IPS-15b (cell line): ENCODE results near the gene CD99.
A peak's percentile ranks its signal among the peaks of the same experiment; 100 is the strongest.

Experiments
- H3K27me3 ChIP-seq: one replicate; pipeline ENCODE4 v1.6.1; 2013; ENCODE audit warnings: low read length; ENCODE audit not compliant: control insufficient read depth, insufficient read depth
- H3K36me3 ChIP-seq: one replicate; pipeline ENCODE4 v1.6.1; 2013; ENCODE audit warnings: low read length; ENCODE audit not compliant: control insufficient read depth, insufficient read depth
- H3K4me1 ChIP-seq: one replicate; pipeline ENCODE4 v1.6.1; 2013; ENCODE audit warnings: mild to moderate bottlenecking, low read length; ENCODE audit not compliant: control insufficient read depth, insufficient read depth
- H3K4me3 ChIP-seq: one replicate; pipeline ENCODE4 v1.5.1; 2013; ENCODE audit warnings: low read depth, low read length
- H3K9ac ChIP-seq: one replicate; pipeline ENCODE4 v1.6.1; 2013; ENCODE audit warnings: low read depth, mild to moderate bottlenecking, low read length
- H3K9me3 ChIP-seq: one replicate; pipeline ENCODE4 v1.6.1; 2013; ENCODE audit warnings: mild to moderate bottlenecking, low read length; ENCODE audit not compliant: control insufficient read depth, insufficient read depth

CD99 gene

DNA sequence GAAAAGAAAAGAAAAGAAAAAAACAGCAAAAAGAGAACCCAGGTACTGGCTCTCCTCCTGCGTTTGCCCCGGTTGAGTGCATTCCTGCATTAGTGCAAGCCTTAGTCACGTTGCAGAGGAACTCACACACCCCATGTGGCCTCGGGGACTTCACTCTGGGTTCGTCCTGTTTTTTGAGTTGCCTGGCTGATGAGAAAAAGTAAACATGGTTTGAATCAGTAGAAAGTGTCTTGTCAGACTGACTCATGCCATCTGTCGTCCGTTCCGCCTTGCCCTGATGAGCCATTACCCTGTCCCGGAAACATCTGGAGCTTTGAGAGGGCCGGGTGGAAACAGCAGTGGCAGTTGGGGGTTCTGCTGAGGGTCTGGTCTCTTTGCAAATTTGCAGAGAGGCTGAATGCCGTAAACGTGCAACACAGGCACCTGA lies 16.3 kb downstream of the CD99 start:
- Histone ChIP-seq H3K4me1 (peaks cover 19% of the 10 kb centered on the region), H3K9me3 (no peaks in the 10 kb centered on the region), H3K36me3 (no peaks in the 10 kb centered on the region), H3K27me3 (no peaks in the 10 kb centered on the region), H3K9ac (peak overlapping the region; percentile 37), H3K4me3 (no peak overlapping the region)

- no peaks in the 10 kb centered on the region for H3K9me3 ChIP-seq
- peaks cover 19% of the 10 kb centered on the region for H3K4me1 ChIP-seq
- no peaks in the 10 kb centered on the region for H3K36me3 ChIP-seq
- no peak overlapping the region for H3K4me3 ChIP-seq
- no peak overlapping the region for H3K9ac ChIP-seq
- no peaks in the 10 kb centered on the region for H3K27me3 ChIP-seq
Measured at GRCh38 chrX:2708021-2708420, 16.9 kb downstream of the CD99 start.

DNA sequence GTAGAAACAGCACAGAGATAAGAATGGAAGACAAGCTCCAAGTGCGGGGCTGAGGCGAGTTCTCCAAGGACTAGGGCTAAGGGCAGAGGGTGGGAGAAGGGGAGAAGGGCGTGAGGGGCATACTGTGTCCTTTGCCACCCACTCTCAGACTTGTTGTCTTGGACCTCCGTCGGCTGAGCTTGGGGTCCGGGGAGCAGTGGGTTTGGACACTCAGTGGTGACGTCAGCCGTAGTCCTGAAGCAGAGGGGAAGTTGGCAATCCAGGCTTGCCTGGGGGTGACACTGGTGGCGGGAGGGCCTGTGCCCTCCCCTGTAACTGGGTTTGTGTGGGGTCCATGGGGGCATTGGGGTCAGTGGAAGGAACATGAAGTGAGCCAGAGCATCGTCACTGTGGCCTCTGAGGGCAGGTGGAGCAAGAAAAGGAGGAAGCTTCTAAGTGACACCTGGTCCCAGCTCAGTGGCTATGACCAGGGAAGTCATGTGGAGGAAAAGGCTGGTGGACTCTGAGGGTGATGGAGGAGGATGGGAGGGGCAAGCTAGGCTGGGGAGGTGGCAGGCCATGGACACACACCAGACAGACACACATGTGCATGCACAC lies 17.6 kb downstream of the CD99 start:
- no peaks in the 10 kb centered on the region for H3K36me3 ChIP-seq

DNA sequence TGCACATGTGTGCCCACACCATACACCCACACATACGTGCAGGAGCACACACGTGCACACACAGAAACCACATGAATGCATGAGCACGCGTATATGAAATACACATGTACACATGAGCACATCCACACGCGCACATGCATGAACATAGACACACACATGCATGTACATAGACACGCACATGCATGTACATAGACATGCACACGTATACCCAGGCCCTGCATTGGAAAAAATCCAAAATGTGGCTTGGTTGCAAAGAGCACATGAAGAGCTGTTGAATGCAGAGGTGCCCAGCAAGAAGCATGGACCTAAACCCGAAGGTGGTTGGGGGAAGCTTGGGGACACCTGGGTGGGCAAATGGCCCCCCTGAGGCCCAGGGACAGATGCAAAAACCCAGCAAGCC lies 18.5 kb downstream of the CD99 start:
- Histone ChIP-seq H3K27me3 (no peaks in the 10 kb centered on the region), H3K36me3 (no peaks in the 10 kb centered on the region), H3K4me3 (no peak overlapping the region), H3K9ac (no peak overlapping the region), H3K4me1 (peaks cover 19% of the 10 kb centered on the region), H3K9me3 (no peaks in the 10 kb centered on the region)

More for the DNA sequence above, 17.6 kb downstream of the CD99 start:
- no peak overlapping the region for H3K4me3 ChIP-seq
- H3K4me1 ChIP-seq: peaks cover 19% of the 10 kb centered on the region
- no peaks in the 10 kb centered on the region for H3K9me3 ChIP-seq
- no peaks in the 10 kb centered on the region for H3K27me3 ChIP-seq
- no peak overlapping the region for H3K9ac ChIP-seq

GRCh38 chrX:2710041-2710840 lies 19.1 kb downstream of the CD99 start:
- Histone ChIP-seq H3K4me1 (peaks cover 19% of the 10 kb centered on the region), H3K9ac (no peak overlapping the region), H3K27me3 (no peaks in the 10 kb centered on the region), H3K4me3 (no peak overlapping the region), H3K36me3 (no peaks in the 10 kb centered on the region), H3K9me3 (no peaks in the 10 kb centered on the region)

DNA sequence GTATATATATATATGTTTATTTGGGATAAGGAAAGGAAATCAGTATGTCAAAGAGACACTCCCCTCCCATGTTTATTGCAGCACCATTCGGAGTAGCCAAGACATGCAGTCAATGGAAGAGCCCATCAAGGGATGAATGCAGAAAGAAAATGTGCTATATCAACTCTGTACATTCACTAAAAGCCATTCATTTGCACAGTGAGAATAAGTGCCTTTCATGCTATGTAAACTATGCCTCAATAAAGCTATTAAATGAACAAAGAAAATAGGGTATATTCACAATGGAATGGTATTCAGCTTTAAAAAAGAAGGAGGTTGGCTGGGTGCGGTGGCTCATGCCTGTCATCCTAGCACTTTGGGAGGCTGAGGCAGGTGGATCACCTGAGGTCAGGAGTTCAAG lies 20.3 kb downstream of the CD99 start:
- peaks cover 19% of the 10 kb centered on the region for H3K4me1 ChIP-seq
- no peak overlapping the region for H3K9ac ChIP-seq
- H3K4me3 ChIP-seq: no peak overlapping the region
- no peaks in the 10 kb centered on the region for H3K9me3 ChIP-seq
- H3K27me3 ChIP-seq: no peaks in the 10 kb centered on the region
- H3K36me3 ChIP-seq: no peaks in the 10 kb centered on the region

DNA sequence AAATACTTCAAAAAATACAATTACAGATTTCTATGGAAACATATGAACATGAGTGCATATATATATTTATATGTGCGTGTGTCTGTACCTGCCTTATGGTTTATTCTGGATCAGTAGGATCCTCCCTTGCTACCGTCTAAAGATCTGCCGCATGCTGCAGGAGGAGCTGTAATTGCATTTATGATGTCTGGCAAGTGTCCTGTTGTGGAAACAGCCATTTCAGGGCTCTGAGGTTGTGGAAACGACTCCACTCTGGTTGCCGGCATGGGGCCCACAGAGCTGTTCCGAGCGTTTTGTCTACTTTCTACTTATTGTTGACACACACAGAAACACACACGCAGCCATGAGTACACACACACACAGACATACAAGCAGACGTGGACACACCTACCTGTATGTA lies 21.3 kb downstream of the CD99 start:
- no peaks in the 10 kb centered on the region for H3K27me3 ChIP-seq
- no peaks in the 10 kb centered on the region for H3K36me3 ChIP-seq
- peaks cover 14% of the 10 kb centered on the region for H3K4me1 ChIP-seq
- no peak overlapping the region for H3K9ac ChIP-seq
- H3K9me3 ChIP-seq: no peaks in the 10 kb centered on the region
- no peak overlapping the region for H3K4me3 ChIP-seq

- no peaks in the 10 kb centered on the region for H3K9me3 ChIP-seq
- H3K4me3 ChIP-seq: no peak overlapping the region
- H3K4me1 ChIP-seq: peaks cover 9% of the 10 kb centered on the region
- no peaks in the 10 kb centered on the region for H3K27me3 ChIP-seq
- H3K36me3 ChIP-seq: no peaks in the 10 kb centered on the region
- no peak overlapping the region for H3K9ac ChIP-seq
Measured at GRCh38 chrX:2712890-2713840, 22.1 kb downstream of the CD99 start.

DNA sequence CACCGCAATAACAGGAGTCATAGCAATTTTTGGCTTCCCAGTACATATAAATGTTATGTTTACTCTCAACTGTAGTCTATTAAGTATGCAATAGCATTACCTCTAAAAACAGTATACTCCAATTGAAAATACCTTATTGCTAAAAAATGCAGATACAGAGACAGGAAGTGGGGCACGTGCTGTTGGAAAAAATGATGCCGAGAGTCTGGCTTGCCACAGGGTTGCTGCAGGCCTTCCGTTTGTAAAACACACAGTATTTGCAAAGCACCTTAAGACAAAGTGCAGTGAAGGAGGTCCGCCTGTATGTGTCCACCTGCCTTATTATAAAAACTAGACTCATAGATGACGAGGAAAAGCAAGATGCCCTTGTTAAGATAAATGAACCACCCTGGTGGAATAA lies 23.5 kb downstream of the CD99 start:
- H3K27me3 ChIP-seq: no peaks in the 10 kb centered on the region
- H3K9ac ChIP-seq: no peak overlapping the region
- no peak overlapping the region for H3K4me3 ChIP-seq
- H3K9me3 ChIP-seq: no peaks in the 10 kb centered on the region
- peaks cover 9% of the 10 kb centered on the region for H3K4me1 ChIP-seq
- no peaks in the 10 kb centered on the region for H3K36me3 ChIP-seq

DNA sequence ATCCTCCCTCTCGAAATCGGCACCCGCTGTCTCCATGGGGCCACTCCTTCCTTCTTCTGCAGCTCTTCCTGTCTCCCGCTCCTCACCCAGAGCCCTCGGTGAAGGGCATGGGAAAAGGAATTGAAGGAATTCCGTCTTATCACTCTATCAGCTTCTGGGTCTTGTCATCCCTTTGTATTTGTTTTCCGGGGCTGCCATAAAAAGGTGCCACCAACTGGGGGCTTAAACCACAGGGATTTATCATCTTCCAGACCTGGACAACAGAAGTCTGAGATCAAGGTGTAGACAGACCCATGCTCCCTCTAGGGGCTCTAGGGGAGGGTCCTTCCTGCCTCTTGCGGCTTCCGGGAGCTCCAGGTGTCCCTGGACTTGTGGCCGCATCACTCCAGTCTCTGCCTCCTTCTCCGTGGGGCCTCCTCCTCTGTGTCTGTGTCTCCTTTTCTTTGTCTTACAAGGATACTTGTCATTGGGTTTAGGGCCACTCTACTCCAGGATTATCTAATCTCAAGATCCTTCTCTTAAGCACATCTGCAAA lies 24.0 kb downstream of the CD99 start:
- no peaks in the 10 kb centered on the region for H3K9me3 ChIP-seq
- H3K4me1 ChIP-seq: peaks cover 5% of the 10 kb centered on the region
- no peaks in the 10 kb centered on the region for H3K36me3 ChIP-seq
- H3K27me3 ChIP-seq: no peaks in the 10 kb centered on the region
- H3K4me3 ChIP-seq: no peak overlapping the region
- H3K9ac ChIP-seq: no peak overlapping the region

DNA sequence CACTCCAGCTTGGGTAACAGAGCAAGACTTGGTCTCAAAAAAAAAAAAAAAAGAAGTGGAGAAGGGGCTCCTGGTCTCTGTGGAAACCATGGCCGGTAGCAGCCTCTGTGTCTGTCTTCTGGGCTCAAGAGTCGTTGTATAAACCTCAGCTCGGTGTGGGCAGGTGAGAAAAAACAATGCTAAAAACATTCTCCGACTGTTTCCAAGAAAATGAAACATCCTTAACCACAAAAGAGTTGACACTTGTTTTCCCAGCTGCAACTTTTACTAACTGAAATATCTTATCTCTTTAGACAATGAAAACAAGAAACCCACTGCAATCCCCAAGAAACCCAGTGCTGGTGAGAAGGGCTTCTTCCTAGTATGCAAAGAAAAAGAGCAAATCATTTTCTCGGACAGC lies 26.2 kb downstream of the CD99 start:
- no peak overlapping the region for H3K4me3 ChIP-seq
- no peaks in the 10 kb centered on the region for H3K36me3 ChIP-seq
- H3K9me3 ChIP-seq: no peaks in the 10 kb centered on the region
- no peak overlapping the region for H3K9ac ChIP-seq
- no peaks in the 10 kb centered on the region for H3K27me3 ChIP-seq
- H3K4me1 ChIP-seq: no peaks in the 10 kb centered on the region
